Kidney (tissue), 14 donors: ENCODE results near the gene SLC22A23. TPM values are rescaled to one million over a fixed set of nuclear protein-coding genes. Genes with fewer than 3 reads are reported as not detected.

ENCODE experiments used
- DNase-seq, 5 donors: peaks; one replicate each; pipeline ENCODE4 v3.0.0-alpha.2; 2013 to 2020
- FAIRE-seq: peaks from 2 replicates; lab custom pipeline; 2012; peaks lifted over from hg19 to GRCh38; lab: Jason Lieb, UNC
- H3K27ac ChIP-seq, 2 donors: one replicate each; pipeline ENCODE4 v1.7.0; 2013; ENCODE audit warnings: low read depth in 2 of 2, low read length in 2 of 2, inconsistent platforms in 1 of 2
- H3K27me3 ChIP-seq: one replicate; pipeline ENCODE4 v1.7.1; 2013; ENCODE audit warnings: low read length, inconsistent platforms; ENCODE audit not compliant: control insufficient read depth, insufficient read depth
- H3K36me3 ChIP-seq, 3 donors: one replicate each; pipeline versions ENCODE4 v1.7.0 to v1.7.1; 2013; ENCODE audit warnings: low read length in 3 of 3, control low read depth in 1 of 3, inconsistent platforms in 1 of 3; ENCODE audit not compliant: insufficient read depth in 3 of 3, control insufficient read depth in 2 of 3
- H3K4me1 ChIP-seq, 3 donors: one replicate each; pipeline versions ENCODE4 v1.7.0 to v1.7.1; 2013; ENCODE audit warnings: low read length in 3 of 3, inconsistent platforms in 1 of 3, low read depth in 1 of 3; ENCODE audit not compliant: control insufficient read depth in 2 of 3, insufficient read depth in 2 of 3
- H3K4me3 ChIP-seq, 3 donors: one replicate each; pipeline versions ENCODE4 v1.7.0 to v1.8.1; 2013; ENCODE audit warnings: low read length in 3 of 3, control low read depth in 1 of 3, inconsistent platforms in 1 of 3
- H3K9ac ChIP-seq, 3 donors: one replicate each; pipeline versions ENCODE4 v1.7.0 to v1.7.1; 2013; ENCODE audit warnings: low read length in 3 of 3, control low read depth in 1 of 3, inconsistent platforms in 1 of 3
- H3K9me3 ChIP-seq, 3 donors: one replicate each; pipeline versions ENCODE4 v1.7.0 to v1.7.1; 2013; ENCODE audit warnings: low read length in 3 of 3, control low read depth in 1 of 3, inconsistent platforms in 1 of 3; ENCODE audit not compliant: control insufficient read depth in 2 of 3, insufficient read depth in 1 of 3
- intact Hi-C: fragments of 100-400 bp; cut with DNase I; formaldehyde crosslinking; loops from one replicate; pipeline ENCODE4 v1.11.1; 2022
- polyA plus RNA-seq: library from polyadenylated mRNA; stranded (reverse); fragments of 350-450 nt; fragmentation: Illumina TruSeq; extraction: RNeasy Lipid Tissue Mini Kit (QIAGEN cat#74804); gene quantifications from one replicate; pipeline ENCODE4 v1.2.3, GENCODE V29; 2014; ENCODE audit warnings: low read depth, low replicate concordance; ENCODE audit not compliant: insufficient read depth
- total RNA-seq: library from RNA; stranded (reverse); fragmentation: NEBNext Ultra II Directional; extraction: Animal tissue kit (Norgen Biotek cat#: 25700); gene quantifications from one replicate; pipeline ENCODE4 v1.2.1, GENCODE V29; 2021
- TF ChIP-seq, protein P1 (sequence below): IDR thresholded peaks from 3 replicates; pipeline ENCODE4 v1.5.1; 2012; ENCODE audit warnings: mild to moderate bottlenecking, moderate library complexity, borderline replicate concordance; ENCODE audit not compliant: insufficient read depth; ENCODE audit errors: extremely low read depth
- donor health status: control.
- donor health status: control.
- donor health status: control.
- donor health status: control.
- donor health status: control.
- donor health status: DM: yes; HTN: yes; CAD: no.
- donor health status: Normal renal cell carcinoma (clear cell type).

Gene SLC22A23
- total and polyA plus RNA-seq, 2 donors from 2014 or later, result 5.3 to 5.7 TPM

DNA sequence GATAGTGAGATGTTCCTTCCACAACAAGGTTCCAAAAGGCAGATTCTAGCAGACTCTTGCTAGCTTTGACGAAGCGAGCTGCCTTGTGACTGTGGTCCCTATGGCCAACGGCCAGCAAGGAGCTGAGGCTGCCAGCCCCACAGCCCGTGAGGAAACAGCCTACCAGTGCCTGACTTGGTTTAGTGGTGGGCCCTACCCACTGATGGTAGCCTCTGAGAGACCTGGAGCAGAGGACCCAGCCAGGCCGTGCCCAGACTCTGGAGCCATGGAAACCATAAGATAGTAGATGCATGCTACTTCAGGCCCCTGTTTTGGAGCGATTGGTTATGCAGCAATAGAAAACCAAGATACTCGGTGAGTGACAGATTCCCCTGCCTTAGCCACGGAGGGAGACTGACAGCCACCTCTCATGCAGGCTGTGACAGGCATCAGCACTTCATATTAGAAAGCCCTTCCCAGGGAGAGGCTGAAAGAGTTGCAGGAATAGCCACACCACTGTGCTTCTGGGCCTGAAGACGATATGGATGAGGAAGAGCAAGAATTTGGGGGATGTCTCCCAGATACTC lies 178.9 kb downstream of the SLC22A23 start:
- DNase-seq, result no peak
- H3K36me3 ChIP-seq, result peaks cover 0 to 5% (median 5%) of the 10 kb centered on the region in 3 donors
- no peak overlapping the region for H3K9ac ChIP-seq
- no peak overlapping the region for H3K27ac ChIP-seq
- peaks cover 0 to 3% (median 0%) of the 10 kb centered on the region in 3 donors for H3K4me1 ChIP-seq
- TF ChIP-seq, protein P1, sequence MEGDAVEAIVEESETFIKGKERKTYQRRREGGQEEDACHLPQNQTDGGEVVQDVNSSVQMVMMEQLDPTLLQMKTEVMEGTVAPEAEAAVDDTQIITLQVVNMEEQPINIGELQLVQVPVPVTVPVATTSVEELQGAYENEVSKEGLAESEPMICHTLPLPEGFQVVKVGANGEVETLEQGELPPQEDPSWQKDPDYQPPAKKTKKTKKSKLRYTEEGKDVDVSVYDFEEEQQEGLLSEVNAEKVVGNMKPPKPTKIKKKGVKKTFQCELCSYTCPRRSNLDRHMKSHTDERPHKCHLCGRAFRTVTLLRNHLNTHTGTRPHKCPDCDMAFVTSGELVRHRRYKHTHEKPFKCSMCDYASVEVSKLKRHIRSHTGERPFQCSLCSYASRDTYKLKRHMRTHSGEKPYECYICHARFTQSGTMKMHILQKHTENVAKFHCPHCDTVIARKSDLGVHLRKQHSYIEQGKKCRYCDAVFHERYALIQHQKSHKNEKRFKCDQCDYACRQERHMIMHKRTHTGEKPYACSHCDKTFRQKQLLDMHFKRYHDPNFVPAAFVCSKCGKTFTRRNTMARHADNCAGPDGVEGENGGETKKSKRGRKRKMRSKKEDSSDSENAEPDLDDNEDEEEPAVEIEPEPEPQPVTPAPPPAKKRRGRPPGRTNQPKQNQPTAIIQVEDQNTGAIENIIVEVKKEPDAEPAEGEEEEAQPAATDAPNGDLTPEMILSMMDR, result no peak
- intact Hi-C loops, result no loop called here
- H3K9me3 ChIP-seq, result no peaks in the 10 kb centered on the region
- H3K27me3 ChIP-seq, result no peaks in the 10 kb centered on the region
- no peak for FAIRE-seq
- H3K4me3 ChIP-seq, result no peak overlapping the region

DNA sequence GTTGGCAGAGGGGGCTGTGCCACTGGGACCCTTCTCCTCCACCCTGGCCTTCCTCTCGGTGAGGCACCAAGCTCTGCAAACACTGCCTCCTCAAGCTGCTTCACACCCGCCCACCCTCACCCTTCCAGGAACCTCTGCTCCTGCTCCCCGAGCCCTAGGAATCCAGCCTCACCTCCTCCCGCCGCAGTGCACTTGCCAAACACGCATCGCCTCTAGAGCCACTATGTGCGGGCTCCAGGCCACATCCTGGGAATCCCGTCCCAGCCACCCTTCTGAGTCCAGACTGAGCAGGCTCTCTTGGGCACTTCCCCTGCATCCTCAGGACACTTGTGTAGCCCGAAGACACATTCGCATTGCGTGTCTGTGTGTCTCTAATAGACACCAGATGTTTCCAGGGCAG lies 179.6 kb downstream of the SLC22A23 start:
- Histone ChIP-seq H3K27me3 (no peaks in the 10 kb centered on the region), H3K4me3 (no peak overlapping the region), H3K4me1 (peaks cover 0 to 2% (median 0%) of the 10 kb centered on the region in 3 donors), H3K36me3 (peaks cover 0 to 10% (median 2%) of the 10 kb centered on the region in 3 donors), H3K27ac (no peak overlapping the region), H3K9me3 (no peaks in the 10 kb centered on the region), H3K9ac (no peak overlapping the region)
- DNase-seq (no peak), FAIRE-seq (no peak)
- TF ChIP-seq, protein P1, result no peak
- intact Hi-C loops, result no loop called here

- Histone ChIP-seq H3K27ac (no peak overlapping the region), H3K9ac (no peak overlapping the region), H3K4me3 (no peak overlapping the region), H3K36me3 (peaks cover 0 to 18% (median 3%) of the 10 kb centered on the region in 3 donors), H3K4me1 (no peaks in the 10 kb centered on the region), H3K9me3 (no peaks in the 10 kb centered on the region), H3K27me3 (no peaks in the 10 kb centered on the region)
- intact Hi-C loops, result no loop called here
- TF ChIP-seq, protein P1, result no peak
- DNase-seq, result no peak
- FAIRE-seq, result no peak
These were observed 180.4 kb downstream of the SLC22A23 start for GRCh38 chr6:3276174-3277167.
